ENCODE results near the gene PCDHGB7.
"Not testable (repeated sequence)": the region's sequence is repeated elsewhere in the genome, so short reads cannot be mapped to it uniquely, and the experiment has no call there.

The PCDHGB7 gene

DNA sequence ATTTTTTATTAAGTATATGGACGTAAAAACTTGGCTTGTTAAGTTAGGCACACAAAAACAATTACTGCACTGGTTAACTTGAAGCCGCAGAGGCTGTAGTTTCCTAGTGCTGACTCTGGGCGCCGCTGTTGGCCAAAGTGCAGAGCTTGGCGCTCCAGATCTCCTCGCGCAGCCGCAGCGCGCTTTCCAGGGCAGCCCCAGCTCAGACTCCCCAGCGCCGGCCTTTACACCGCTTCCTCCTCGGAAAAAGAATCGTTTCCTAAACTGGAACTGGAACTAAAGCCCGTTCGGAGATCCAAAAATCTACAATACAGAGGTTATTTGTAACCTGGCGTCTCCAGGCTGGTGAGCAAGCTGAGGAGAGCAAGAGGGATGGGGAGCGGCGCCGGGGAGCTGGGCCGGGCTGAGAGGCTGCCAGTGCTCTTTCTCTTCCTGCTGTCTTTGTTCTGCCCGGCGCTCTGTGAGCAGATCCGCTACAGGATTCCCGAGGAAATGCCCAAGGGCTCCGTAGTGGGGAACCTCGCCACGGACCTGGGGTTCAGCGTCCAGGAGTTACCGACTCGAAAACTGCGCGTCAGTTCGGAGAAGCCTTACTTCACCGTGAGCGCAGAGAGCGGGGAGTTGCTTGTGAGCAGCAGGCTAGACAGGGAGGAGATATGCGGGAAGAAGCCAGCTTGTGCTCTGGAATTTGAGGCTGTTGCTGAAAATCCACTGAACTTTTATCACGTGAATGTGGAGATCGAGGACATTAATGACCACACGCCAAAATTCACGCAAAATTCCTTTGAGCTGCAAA is 19.5 kb upstream of the PCDHGB7 start, which contains the start of gene PCDHGB5:
TSS of gene PCDHGB5 (plus strand) at position 192 of the 796 bp plus-strand sequence. CDS start at position 373, 181 bp downstream.
- DNase-seq = not testable (repeated sequence)

DNA sequence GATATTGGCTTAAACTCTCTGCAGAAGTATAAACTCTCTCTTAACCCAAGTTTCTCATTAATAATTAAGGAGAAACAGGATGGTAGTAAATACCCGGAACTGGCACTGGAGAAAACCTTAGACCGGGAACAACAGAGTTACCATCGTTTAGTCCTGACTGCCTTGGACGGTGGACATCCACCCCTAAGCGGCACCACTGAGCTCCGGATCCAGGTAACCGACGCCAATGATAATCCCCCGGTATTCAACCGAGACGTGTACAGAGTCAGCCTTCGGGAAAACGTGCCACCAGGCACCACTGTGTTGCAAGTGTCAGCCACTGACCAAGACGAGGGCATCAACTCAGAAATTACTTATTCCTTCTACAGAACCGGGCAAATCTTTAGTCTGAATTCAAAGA is 18.9 kb upstream of the PCDHGB7 start:
- DNase-seq = no peak

DNA sequence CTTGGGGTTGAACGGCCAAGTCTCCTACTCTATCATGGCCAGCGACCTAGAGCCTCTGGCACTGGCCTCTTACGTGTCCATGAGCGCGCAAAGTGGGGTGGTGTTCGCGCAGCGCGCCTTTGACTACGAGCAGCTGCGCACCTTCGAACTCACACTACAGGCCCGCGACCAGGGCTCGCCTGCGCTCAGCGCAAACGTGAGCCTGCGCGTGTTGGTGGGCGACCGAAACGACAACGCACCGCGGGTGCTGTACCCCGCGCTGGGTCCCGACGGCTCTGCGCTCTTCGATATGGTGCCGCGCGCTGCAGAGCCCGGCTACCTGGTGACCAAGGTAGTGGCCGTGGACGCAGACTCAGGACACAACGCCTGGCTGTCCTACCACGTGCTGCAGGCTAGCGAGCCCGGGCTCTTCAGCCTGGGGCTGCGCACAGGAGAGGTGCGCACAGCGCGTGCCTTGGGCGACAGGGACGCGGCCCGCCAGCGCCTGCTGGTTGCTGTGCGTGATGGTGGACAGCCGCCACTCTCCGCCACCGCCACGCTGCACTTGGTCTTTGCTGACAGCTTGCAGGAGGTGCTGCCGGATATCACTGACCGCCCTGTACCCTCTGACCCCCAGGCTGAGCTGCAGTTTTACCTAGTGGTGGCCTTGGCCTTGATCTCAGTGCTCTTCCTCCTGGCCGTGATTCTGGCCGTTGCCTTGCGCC is 17.8 kb upstream of the PCDHGB7 start:
- DNase-seq = no peak

DNA sequence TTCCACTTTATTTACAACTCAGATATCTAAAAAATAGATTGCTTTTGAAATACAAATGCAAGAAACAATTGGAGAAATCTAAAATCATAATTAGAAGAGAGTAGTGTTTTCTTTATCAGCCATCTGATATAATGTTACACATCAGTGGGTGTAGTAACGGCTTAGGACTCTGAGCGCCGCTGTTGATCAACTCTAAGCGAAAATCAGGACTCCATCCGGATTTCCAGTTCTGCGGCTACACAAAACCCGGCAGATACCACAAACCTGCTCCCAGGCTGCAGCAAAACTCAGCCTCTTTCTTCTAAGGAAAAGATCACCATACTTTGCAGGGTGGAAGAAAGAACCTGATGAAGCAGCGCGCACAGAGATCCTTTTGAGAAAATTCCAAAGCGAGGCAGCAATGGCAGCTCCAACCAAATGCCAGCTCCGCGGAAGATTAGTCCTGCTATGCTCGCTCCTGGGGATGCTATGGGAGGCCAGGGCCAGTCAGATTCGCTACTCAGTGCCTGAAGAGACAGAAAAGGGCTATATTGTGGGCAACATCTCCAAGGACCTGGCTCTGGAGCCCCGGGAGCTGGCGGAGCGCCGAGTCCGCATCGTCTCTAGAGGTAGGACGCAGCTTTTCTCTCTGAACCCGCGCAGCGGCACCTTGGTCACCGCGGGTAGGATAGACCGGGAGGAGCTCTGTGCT is 14.8 kb upstream of the PCDHGB7 start, which contains the start of gene PCDHGA9:
TSS of gene PCDHGA9 (plus strand) at position 226 of the 691 bp plus-strand sequence. CDS start at position 401, 175 bp downstream.
- DNase-seq = no peak

DNA sequence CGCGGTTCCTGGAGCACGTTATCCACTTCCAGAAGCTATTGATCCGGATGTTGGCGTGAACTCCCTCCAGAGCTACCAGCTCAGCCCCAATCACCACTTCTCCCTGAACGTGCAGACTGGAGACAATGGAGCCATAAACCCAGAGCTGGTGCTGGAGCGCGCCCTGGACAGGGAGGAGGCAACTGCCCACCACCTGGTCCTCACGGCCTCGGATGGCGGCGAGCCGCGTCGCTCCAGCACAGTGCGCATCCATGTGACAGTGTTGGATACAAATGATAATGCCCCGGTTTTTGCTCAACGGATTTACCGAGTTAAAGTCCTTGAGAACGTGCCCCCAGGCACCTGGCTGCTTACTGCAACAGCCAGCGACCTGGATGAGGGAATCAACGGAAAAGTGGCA is 14.1 kb upstream of the PCDHGB7 start:
- no peak for DNase-seq

DNA sequence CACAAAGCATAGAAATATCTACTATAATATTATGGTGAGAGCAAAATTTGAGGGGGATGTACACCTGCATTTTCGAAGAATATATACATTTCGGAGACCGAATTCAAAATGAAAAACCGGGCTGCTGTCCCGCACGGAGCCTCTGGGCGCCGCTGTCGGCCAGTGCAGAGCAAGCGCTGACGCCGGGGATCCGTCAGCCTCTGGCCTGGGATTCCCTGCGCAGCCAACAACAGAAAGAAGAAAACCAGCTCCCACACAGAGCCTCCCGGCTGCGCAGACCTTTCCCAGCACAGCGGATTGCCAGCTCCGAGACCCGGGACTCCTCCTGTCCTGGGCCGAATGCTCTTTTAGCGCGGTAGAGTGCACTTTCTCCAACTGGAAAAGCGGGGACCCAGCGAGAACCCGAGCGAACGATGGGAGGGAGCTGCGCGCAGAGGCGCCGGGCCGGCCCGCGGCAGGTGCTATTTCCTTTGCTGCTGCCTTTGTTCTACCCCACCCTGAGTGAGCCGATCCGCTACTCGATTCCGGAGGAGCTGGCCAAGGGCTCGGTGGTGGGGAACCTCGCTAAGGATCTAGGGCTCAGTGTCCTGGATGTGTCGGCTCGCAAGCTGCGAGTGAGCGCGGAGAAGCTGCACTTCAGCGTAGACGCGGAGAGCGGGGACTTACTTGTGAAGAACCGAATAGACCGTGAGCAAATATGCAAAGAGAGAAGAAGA is 9.5 kb upstream of the PCDHGB7 start, which contains the start of gene PCDHGB6:
TSS of gene PCDHGB6 (plus strand) at position 232 of the 716 bp plus-strand sequence. CDS start at position 414, 182 bp downstream.
- not testable (repeated sequence) for DNase-seq

DNA sequence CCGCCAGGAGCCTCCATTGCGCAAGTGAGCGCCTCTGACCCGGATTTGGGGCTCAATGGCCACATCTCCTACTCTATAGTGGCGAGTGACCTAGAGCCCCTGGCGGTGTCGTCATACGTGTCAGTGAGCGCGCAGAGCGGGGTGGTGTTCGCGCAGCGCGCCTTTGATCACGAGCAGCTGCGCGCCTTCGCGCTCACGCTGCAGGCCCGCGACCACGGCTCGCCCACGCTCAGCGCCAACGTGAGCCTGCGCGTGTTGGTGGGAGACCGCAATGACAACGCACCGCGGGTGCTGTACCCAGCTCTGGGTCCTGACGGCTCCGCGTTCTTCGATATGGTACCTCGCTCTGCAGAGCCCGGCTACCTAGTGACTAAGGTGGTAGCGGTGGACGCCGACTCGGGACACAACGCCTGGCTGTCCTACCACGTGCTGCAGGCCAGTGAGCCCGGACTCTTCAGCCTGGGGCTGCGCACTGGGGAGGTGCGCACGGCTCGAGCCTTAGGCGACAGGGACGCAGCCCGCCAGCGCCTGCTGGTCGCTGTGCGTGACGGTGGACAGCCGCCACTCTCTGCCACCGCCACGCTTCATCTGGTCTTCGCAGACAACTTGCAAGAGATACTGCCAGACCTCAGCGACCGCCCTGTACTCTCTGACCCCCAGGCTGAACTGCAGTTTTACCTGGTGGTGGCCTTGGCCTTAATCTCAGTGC is 7.7 kb upstream of the PCDHGB7 start:
- DNase-seq = no peak

DNA sequence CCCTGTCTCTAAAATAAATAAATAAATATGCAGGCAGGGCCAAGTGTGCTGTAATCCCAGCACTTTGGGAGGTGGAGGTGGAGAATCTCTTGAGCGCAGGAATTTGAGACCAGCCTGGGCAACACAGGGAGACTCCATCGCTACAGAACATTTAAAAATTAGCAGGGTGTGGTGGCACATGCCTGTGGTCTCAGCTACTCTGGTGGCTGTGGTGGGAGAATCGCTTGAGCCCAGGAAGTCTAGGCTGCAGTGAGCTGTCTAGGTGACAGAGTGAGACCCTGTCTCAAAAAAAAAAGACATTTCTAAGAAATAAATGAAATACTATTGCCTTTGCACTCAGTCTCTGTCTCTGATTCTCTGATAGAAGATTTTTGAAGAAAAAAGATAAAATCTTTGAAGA is 5.9 kb upstream of the PCDHGB7 start:
- no peak for DNase-seq

DNA sequence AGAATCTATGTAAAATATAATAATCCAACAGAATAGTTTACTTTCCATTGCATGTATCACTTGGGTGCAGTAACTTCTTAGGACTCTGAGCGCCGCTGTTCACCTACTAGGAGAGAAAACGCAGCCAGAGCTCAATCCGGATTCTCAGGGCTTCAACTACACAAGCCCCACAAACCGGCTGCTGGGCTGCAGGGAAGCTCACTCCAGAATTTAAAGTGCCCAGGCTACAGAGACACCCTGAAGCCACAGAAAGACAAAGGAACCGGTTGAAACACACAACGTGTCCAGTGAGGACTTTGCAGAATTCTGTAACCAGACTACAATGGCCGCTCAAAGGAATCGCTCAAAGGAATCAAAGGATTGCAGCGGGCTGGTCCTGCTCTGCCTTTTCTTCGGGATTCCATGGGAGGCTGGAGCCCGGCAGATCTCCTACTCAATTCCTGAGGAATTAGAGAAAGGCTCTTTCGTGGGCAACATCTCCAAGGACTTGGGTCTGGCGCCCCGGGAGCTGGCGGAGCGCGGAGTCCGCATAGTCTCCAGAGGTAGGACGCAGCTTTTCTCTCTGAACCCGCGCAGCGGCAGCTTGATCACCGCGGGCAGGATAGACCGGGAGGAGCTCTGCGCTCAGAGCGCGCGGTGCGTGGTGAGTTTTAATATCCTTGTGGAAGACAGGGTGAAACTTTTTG is 4.5 kb upstream of the PCDHGB7 start, which contains the start of gene PCDHGA10:
TSS of gene PCDHGA10 (plus strand) at position 134 of the 686 bp plus-strand sequence. CDS start at position 323, 189 bp downstream.
- DNase-seq = no peak

DNA sequence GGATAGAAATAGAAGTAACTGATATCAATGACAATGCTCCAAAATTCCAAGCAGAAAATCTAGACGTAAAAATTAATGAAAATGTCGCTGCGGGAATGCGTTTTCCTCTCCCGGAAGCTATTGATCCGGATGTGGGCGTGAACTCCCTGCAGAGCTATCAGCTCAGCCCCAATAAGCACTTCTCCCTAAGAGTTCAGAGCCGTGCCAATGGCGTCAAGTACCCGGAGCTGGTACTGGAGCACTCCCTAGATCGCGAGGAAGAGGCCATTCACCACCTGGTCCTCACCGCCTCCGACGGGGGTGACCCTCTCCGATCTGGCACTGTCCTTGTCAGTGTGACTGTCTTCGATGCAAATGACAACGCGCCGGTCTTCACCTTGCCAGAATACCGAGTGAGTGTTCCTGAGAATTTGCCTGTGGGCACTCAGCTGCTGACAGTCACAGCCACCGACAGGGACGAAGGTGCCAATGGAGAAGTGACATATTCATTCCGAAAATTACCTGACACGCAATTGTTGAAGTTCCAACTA is 3.9 kb upstream of the PCDHGB7 start:
- no peak for DNase-seq

DNA sequence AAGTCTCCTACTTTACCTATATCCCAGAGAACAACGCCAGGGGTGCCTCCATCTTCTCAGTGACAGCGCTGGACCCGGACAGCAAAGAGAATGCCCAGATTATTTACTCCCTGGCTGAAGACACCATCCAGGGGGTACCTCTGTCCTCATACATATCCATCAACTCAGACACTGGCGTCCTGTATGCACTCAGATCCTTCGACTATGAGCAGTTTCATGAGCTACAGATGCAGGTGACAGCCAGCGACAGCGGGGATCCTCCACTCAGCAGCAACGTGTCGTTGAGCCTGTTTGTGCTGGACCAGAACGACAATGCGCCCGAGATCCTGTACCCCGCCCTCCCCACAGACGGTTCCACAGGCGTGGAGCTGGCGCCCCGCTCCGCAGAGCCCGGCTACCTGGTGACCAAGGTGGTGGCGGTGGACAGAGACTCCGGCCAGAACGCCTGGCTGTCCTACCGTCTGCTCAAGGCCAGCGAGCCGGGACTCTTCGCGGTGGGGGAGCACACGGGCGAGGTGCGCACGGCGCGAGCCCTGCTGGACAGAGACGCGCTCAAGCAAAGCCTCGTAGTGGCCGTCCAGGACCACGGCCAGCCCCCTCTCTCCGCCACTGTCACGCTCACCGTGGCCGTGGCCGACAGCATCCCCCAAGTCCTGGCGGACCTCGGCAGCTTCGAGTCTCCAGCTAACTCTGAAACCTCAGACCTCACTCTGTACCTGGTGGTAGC is 2.8 kb upstream of the PCDHGB7 start:
- DNase-seq = not testable (repeated sequence)

DNA sequence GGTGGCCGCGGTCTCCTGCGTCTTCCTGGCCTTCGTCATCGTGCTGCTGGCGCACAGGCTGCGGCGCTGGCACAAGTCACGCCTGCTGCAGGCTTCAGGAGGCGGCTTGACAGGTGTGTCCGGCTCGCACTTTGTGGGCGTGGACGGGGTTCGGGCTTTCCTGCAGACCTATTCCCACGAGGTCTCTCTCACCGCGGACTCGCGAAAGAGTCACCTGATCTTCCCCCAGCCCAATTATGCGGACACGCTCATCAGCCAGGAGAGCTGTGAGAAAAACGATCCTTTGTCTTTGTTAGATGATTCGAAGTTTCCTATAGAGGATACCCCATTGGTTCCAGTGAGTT is 2.2 kb upstream of the PCDHGB7 start:
- DNase-seq = not testable (repeated sequence)

DNA sequence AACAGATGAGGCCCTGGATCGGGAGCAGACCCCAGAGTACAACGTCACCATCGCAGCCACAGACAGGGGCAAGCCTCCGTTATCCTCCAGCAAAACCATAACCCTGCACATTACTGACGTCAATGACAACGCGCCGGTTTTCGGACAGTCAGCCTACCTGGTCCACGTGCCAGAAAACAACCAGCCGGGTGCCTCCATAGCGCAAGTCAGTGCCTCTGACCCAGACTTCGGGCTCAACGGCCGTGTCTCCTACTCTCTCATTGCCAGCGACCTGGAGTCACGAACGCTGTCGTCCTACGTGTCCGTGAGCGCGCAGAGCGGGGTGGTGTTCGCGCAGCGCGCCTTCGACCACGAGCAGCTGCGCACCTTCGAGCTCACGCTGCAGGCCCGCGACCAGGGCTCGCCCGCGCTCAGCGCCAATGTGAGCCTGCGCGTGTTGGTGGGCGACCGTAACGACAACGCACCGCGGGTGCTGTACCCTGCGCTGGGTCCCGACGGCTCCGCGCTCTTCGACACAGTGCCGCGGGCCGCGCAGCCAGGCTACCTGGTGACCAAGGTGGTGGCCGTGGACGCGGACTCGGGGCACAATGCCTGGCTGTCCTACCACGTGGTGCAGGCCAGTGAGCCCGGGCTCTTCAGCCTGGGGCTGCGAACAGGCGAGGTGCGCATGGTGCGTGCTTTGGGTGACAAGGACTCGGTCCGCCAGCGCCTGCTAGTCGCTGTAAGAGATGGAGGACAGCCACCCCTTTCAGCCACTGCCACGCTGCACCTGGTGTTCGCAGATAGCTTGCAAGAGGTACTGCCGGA is 1.8 kb downstream of the PCDHGB7 start:
- DNase-seq = no peak

DNA sequence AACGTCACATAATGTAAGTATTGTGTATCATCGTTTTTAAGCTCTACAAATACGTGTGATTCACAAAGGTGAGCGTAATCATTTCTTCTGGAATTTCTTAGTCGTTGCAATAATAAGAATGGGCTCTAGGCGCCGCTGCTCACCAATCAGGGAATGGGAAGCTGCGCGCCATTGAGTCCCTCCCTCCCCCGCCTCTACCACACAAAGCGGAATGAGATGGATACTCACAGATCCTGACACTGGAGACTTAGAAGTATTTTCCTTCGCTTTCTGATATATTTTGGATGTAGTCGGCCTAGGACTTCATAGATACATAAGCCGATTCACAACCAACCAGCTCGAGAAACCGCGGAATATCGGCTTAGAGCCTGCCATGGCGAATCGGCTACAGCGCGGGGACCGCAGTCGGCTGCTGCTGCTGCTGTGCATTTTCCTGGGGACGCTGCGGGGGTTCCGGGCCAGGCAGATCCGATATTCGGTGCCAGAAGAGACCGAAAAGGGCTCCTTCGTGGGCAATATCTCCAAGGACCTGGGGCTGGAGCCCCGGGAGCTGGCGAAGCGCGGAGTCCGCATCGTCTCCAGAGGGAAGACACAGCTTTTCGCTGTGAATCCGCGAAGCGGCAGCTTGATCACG is 3.5 kb downstream of the PCDHGB7 start, which contains the start of gene PCDHGA11:
TSS of gene PCDHGA11 (plus strand) at position 197 of the 634 bp plus-strand sequence. CDS start at position 374, 177 bp downstream.
- DNase-seq = no peak

DNA sequence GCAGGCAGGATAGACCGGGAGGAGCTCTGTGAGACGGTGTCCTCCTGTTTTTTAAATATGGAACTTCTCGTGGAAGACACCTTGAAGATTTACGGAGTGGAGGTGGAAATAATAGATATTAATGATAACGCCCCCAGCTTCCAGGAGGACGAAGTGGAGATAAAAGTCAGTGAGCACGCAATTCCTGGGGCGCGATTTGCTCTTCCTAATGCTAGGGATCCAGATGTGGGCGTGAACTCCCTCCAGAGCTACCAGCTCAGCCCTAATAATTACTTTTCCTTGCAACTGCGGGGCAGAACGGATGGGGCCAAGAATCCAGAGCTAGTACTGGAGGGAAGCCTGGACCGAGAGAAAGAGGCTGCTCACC is 4.0 kb downstream of the PCDHGB7 start:
- no peak for DNase-seq

DNA sequence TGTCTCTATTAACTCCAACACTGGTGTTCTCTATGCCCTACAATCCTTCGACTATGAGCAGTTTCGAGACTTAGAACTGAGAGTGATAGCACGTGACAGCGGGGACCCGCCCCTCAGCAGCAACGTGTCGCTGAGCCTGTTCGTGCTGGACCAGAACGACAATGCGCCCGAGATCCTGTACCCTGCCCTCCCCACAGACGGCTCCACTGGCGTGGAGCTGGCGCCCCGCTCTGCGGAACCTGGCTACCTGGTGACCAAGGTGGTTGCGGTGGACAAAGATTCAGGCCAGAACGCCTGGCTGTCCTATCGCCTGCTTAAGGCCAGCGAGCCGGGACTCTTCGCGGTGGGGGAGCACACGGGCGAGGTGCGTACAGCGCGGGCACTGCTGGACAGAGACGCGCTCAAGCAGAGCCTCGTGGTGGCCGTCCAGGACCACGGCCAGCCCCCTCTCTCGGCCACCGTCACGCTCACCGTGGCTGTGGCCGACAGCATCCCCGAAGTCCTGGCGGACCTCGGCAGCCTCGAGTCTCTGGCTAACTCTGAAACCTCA is 5.3 kb downstream of the PCDHGB7 start:
- DNase-seq = no peak

DNA sequence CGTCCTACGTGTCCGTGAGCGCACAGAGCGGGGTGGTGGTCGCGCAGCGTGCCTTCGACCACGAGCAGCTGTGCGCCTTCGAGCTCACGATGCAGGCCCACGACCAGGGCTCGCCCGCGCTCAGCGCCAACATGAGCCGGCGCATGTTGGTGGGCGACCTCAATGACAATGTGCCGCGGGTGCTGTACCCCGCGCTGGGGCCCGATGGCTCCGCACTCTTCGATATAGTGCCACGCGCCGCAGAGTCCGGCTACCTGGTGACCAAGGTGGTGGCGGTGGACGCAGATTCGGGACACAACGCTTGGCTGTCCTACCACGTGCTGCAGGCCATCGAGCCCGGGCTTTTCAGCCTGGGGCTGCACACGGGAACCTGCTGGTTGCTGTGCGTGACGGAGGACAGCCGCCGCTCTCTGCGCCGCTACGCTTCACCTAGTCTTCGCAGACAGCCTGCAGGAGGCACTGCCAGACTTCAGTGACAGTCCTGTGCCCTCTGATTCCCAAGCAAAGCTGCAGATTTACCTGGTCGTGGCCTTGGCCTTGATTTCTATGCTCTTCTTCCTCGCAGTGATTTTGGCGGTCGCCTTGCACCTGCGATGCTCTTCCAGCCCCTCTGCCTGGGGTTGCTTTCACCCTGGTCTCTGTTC is 10.4 kb downstream of the PCDHGB7 start:
- DNase-seq = no peak

All from NCI-H1092 (cell line).